Bone marrow (tissue), 2 donors: ENCODE results near the gene NEURL3.
"Not testable (repeated sequence)": the region's sequence is repeated elsewhere in the genome, so short reads cannot be mapped to it uniquely, and the experiment has no call there.

Experiments used
- DNase-seq, 2 donors: peaks; one replicate each; lab custom pipeline; 2025; lab: John Stamatoyannopoulos, UW

Gene NEURL3, protein sequence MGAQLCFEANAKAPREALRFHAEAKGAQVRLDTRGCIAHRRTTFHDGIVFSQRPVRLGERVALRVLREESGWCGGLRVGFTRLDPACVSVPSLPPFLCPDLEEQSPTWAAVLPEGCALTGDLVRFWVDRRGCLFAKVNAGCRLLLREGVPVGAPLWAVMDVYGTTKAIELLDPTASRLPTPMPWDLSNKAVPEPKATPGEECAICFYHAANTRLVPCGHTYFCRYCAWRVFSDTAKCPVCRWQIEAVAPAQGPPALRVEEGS

GRCh38 chr2:96505231-96505889 is at the start of gene NEURL3:
Gene NEURL3 (minus strand): TSS chr2:96505357. CDS start chr2:96505286, 71 bp downstream.
- DNase-seq = no peak

DNA sequence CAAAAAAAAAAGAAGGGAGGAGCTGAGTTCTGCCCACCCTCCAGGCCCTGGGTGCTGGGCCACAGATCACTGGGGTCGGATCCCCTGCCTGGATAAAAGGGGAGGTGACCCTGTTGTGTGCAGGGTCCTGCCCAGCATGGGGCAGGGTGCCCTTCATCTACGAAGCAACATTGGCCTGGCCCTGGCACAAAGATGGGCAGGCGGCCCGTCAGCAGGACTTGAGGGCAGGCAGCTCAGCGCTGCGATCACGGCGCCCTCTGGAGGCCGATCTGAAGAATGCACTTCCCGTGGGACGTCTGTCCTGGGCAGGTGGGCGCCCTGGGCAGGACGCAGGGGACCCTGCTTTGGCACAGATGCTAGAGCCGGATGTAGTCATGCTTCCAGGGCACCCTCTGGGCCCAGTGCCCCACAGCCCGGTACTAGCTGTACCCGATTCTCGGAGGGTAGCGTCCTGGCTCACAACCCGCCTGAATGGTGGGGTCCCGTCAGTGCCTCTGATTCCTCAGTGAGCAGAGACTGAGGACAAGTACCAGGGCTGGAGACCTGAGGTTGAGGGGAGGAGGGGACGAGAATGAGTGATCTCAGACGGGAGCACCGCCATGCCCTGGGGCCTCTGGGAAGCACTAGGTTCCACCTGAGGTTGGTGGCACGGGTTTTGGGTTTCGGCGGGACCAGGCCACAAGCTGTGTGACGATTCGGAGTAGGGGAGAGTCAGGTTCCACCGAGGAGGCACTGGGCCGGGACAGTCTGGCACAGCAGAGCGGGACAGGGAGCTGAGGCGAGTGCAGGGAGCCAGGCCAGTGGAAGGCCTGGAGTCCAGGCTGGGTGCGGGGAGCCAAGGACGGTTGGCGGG is 49.4 kb upstream of the NEURL3 start:
- DNase-seq = peak; percentile 24 to 43

GRCh38 chr2:96553957-96554292 is 48.8 kb upstream of the NEURL3 start:
- not testable (repeated sequence) for DNase-seq

DNA sequence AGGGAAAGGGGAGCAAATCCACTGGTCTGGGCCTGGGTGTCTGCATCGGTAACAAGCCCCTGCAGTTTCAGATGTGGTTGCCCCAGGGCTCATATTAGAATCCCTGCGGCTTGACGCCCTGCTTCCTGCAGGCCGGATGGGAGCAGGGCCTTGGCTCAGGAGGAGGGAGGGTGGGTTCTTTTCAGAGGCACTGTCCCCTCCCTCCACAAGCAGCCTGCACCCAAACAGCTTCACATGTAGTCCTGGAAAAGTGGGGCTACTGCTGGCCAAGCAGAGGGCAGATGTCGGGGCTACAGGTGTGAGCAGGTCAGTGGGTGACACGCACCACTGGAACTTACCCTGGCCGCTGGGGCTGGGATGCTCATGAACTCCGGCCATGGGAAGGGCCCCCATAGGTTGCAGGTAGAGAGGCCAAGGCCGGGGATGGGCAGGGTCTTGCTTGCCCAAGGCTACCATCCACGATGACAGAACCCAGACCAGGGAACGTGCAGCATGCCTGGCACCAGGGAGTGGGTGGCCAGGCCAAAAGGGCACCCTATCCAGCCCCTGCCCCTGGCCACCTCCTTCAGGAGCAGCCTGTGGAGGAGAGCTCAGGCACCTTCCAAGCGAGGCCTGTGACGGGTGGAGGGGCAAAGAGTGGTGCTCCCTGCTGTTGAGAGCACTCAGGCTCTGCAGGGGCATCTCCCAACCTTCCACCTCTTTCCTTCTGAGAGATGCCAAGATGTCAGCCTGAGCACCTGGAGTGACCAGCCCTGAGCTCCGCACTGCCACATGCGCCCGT is 48.2 kb upstream of the NEURL3 start:
- no peak for DNase-seq

- no peak for DNase-seq
These were observed 47.4 kb upstream of the NEURL3 start for GRCh38 chr2:96552315-96553175.

GRCh38 chr2:96551605-96552314 is 46.6 kb upstream of the NEURL3 start:
- DNase-seq = no peak

DNA sequence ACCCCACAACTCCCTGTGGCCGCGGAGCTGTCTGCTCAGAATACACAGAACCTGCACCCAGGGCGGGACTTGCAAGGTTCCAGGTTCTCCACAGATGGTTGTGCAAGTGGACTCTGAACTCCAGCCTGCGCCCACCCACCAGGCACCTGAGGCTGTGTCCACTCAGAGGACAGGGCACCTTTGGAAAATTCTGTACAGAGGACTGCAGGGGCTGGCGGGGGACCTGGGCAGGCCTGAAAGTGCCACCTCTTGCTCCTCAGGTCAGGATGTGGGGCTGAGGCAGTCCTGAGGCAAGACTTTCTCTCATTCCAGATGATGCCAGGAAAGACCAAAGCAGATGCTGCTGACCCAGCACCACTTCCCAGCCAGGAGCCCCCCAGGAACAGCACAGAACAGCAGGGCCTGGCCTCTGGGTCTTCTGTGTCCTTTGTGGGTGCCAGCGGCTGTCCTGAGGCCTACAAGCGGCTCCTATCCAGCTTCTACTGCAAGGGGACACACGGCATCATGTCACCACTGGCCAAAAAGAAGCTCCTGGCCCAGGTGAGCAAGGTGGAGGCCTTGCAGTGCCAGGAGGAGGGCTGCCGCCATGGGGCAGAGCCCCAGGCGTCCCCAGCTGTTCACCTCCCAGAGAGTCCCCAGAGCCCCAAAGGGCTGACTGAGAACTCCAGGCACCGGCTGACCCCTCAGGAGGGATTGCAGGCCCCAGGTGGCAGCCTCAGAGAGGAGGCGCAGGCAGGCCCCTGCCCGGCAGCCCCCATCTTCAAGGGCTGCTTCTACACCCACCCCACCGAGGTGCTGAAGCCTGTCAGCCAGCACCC is 45.8 kb upstream of the NEURL3 start:
- no peak for DNase-seq

DNA sequence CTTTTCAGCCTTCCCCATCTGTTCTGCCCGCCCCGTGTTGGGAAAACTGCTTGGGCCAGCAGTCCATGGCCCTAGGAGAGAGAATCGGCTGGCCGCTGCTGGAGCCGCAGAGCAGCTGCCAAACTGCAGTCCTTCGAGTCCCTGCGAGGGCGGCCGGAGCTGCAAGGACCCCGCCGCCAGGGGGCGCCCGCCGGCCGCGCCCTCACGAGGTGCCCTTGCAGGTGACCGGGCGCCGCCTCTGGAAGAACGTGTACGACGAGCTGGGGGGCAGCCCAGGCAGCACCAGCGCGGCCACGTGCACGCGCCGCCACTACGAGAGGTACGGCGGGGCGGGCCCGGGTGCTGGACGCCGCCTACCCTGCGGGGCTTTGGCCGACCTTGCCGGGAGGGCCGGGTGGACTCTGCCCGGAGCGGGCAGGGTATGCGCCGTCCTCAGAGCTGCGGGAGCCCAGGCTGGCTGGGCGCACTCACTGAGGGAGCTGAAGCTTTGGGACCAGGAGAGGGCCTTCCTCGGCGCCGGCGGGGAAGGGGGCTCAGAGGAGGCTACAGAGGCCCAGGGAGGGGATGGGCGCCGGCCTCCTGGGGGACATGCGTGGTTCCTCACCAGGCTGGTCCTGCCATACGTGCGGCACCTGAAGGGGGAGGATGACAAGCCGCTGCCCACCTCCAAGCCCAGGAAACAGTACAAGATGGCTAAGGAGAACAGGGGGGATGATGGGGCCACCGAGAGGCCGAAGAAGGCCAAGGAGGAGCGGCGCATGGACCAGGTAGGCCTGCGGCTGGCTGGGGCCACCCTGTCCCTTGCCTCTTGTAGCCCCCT is 45.0 kb upstream of the NEURL3 start:
- no peak for DNase-seq

DNA sequence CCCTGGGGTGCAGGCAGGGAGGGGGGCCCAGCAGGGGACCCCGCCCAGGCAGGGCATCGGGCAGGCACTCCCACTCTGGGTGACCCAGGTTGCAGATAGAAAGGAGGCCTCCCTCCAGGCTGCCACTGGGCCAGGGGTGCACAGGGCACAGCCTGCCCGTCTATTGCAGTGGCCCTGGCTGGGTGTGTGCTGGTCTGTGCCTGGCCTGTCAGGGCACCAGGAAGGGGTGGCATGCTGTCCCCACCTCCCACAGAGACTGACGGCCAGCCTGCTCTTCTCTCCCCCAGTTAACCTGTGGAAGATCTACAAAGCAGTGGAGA is 44.3 kb upstream of the NEURL3 start:
- no peak for DNase-seq

- DNase-seq = no peak
These were observed 43.7 kb upstream of the NEURL3 start for GRCh38 chr2:96548558-96549465.

DNA sequence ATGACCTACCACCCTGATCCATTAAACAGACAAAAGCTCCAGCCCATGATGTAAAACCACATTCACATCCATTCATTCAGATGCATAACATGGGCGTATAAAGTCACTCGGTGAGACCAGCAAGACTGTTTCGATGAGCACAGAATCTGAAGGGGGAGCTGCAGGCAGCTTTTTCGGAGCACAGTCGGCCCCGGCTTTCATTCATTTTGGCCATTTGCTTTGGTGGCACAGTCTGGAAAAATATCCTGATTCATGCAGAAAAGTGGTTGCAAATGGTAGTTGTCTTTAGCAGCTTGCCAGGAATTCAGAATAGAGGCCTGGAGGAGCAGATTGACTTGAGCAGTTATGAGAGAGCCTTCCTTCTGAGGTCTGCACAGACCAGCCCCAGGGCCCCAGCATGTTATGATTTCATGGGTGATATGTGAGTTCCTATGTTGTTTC is 42.6 kb upstream of the NEURL3 start:
- DNase-seq = no peak

DNA sequence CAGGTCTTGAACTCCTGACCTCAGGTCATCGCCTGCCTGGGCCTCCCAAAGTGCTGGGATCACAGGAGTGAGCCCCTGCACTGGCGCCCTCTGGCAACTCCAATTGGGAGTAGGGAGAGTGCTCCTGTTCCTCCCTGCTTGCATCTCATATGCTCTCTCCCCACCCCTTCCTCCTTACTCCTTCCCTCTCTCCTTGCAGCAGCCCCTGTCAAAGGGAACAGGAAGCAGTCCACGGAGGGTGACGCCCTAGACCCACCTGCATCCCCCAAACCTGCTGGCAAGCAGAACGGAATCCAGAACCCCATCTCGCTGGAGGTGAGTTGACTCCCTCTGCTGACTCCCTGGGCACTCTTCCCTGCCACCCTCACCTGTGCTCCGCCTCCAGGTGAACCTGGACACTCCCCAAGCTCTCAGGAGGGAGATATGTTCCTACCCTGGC is 42.1 kb upstream of the NEURL3 start:
- no peak for DNase-seq

GRCh38 chr2:96546797-96547196 is 41.6 kb upstream of the NEURL3 start:
- DNase-seq = no peak

DNA sequence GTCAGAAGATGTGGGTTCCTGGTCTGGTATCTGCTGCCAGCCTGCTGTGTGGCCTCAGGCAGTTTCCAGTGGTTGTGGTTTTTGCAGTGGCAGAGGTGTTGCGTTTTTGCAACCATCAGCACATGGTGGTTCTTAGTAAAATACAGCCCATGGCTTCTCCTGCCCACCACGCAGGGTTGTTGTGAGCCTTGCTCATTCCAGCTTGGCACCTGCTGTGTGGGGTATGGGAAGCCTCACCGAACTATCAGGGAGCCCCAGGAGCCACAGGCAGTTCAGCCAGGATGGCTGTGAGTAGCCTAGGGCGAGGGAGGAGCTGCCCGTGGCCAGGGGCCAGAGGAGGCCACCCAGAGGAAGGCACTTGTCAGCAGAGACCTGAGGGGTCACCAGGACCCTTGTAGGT is 41.2 kb upstream of the NEURL3 start:
- no peak for DNase-seq

- DNase-seq = no peak
These were observed 37.3 kb upstream of the NEURL3 start for GRCh38 chr2:96542357-96542977.

- DNase-seq = no peak
These were observed 36.4 kb upstream of the NEURL3 start for GRCh38 chr2:96541398-96542152.

GRCh38 chr2:96540136-96540535 is 35.0 kb upstream of the NEURL3 start:
- no peak for DNase-seq
